Endodermal cell (in vitro differentiated cells): ENCODE data around the gene RSU1. TPM values are rescaled to one million over a fixed set of nuclear protein-coding genes. Genes with fewer than 3 reads are reported as not detected.

Experiments
- DNase-seq: peaks from one replicate; pipeline ENCODE4 v3.0.0-alpha.2; 2017
- H3K27ac ChIP-seq: 2 replicates; pipeline ENCODE4 v1.5.1; 2013; ENCODE audit warnings: mild to moderate bottlenecking, low read depth, low read length, moderate library complexity
- H3K27me3 ChIP-seq: 2 replicates; pipeline ENCODE4 v1.6.1; 2013; ENCODE audit warnings: mild to moderate bottlenecking, low read length, moderate library complexity; ENCODE audit not compliant: insufficient read depth, control insufficient read depth, poor library complexity, severe bottlenecking
- H3K36me3 ChIP-seq: 2 replicates; pipeline ENCODE4 v1.7.0; 2013; ENCODE audit warnings: mild to moderate bottlenecking, low read length, moderate library complexity; ENCODE audit not compliant: control insufficient read depth, insufficient read depth
- H3K4me1 ChIP-seq: one replicate; pipeline ENCODE4 v1.7.0; 2013; ENCODE audit warnings: low read length; ENCODE audit not compliant: control insufficient read depth, insufficient read depth
- H3K4me3 ChIP-seq: 2 replicates; pipeline ENCODE4 v1.5.1; 2013; ENCODE audit warnings: mild to moderate bottlenecking, low read length, moderate library complexity
- H3K9ac ChIP-seq: 2 replicates; pipeline ENCODE4 v1.6.1; 2013; ENCODE audit warnings: mild to moderate bottlenecking, low read length, moderate library complexity; ENCODE audit not compliant: poor library complexity, severe bottlenecking; ENCODE audit errors: extremely low read depth
- H3K9me3 ChIP-seq: 2 replicates; pipeline ENCODE4 v1.6.1; 2013; ENCODE audit warnings: mild to moderate bottlenecking, low read length, moderate library complexity; ENCODE audit not compliant: control insufficient read depth
- H3K27ac Mint-ChIP-seq: 2 replicates; pipeline ENCODE4 v1.8.0; 2020; ENCODE audit warnings: mixed read lengths
- H3K27me3 Mint-ChIP-seq: 2 replicates; pipeline ENCODE4 v1.8.0; 2021; ENCODE audit warnings: mild to moderate bottlenecking, mixed read lengths; ENCODE audit not compliant: insufficient read depth
- H3K36me3 Mint-ChIP-seq: 2 replicates; pipeline ENCODE4 v1.8.0; 2020; ENCODE audit warnings: low read depth, mixed read lengths
- H3K4me1 Mint-ChIP-seq: 2 replicates; pipeline ENCODE4 v1.8.0; 2020; ENCODE audit warnings: mixed read lengths
- H3K4me3 Mint-ChIP-seq: 2 replicates; pipeline ENCODE4 v1.8.0; 2020; ENCODE audit warnings: mild to moderate bottlenecking, moderate library complexity, mixed read lengths
- H3K9me3 Mint-ChIP-seq: 2 replicates; pipeline ENCODE4 v1.8.0; 2020; ENCODE audit warnings: mild to moderate bottlenecking, mixed read lengths
- CTCF ChIP-seq: fragments of 200-600 bp; sonication (generic); conservative IDR thresholded peaks from 2 replicates; pipeline ENCODE4 v1.5.0; 2021; ENCODE audit warnings: antibody characterized with exemption, mild to moderate bottlenecking
- WGBS, 2 experiments: methylation state at CpG; one replicate each; pipeline versions ENCODE4 v1.1.5 to v1.1.7; 2013; ENCODE audit warnings: missing lambda C conversion rate in 2 of 2, mixed read lengths in 1 of 2; ENCODE audit not compliant: insufficient coverage in 1 of 2, insufficient read length in 1 of 2; 5-methylcytosine and 5-hydroxymethylcytosine counted together
- total RNA-seq, 2 donors: library from RNA; stranded (reverse); fragmentation: NEBNext Ultra II Directional in 1 of 2; extraction: Animal tissue kit (Norgen Biotek cat#: 25700) in 1 of 2; gene quantifications; 2 replicates in 1 of 2; 3 replicates in 1 of 2; pipeline ENCODE4 v1.2.1, GENCODE V29; 2021

Gene RSU1
- total RNA-seq, 2 donors from 2014 or later: 39.5 to 46.4 TPM

GRCh38 chr10:16865766-16866165 is 48.5 kb upstream of the RSU1 start:
- no peak overlapping the region for H3K4me3 ChIP-seq
- WGBS, 2 experiments: 94 to 96% methylated on average over 3 to 7 of the region's 7 CpGs
- no peak overlapping the region for H3K4me3 Mint-ChIP-seq

GRCh38 chr10:16863766-16864165 is 46.5 kb upstream of the RSU1 start:
- no peak overlapping the region for H3K4me3 Mint-ChIP-seq
- Histone ChIP-seq H3K9ac (no peak overlapping the region), H3K4me3 (no peak overlapping the region), H3K27me3 (no peaks in the 10 kb centered on the region), H3K36me3 (no peaks in the 10 kb centered on the region), H3K9me3 (no peaks in the 10 kb centered on the region), H3K4me1 (peaks cover 7% of the 10 kb centered on the region), H3K27ac (no peak overlapping the region)
- no peak for DNase-seq
- H3K36me3 Mint-ChIP-seq: no peaks in the 10 kb centered on the region
- no peak overlapping the region for H3K27ac Mint-ChIP-seq
- H3K27me3 Mint-ChIP-seq: no peaks in the 10 kb centered on the region
- no peak for TF ChIP-seq CTCF
- H3K4me1 Mint-ChIP-seq: peaks cover 30% of the 10 kb centered on the region
- peaks cover 4% of the 10 kb centered on the region for H3K9me3 Mint-ChIP-seq
- WGBS, 2 experiments: 80 to 90% methylated on average over 1 to 2 of the region's 2 CpGs

More at GRCh38 chr10:16865766-16866165, 48.5 kb upstream of the RSU1 start:
- H3K9ac ChIP-seq: no peak overlapping the region
- H3K27ac ChIP-seq: no peak overlapping the region
- Mint-ChIP-seq H3K27me3 (no peaks in the 10 kb centered on the region), H3K9me3 (peaks cover 4% of the 10 kb centered on the region), H3K27ac (no peak overlapping the region), H3K36me3 (no peaks in the 10 kb centered on the region), H3K4me1 (peaks cover 28% of the 10 kb centered on the region)
- H3K4me1 ChIP-seq: peaks cover 7% of the 10 kb centered on the region
- H3K27me3 ChIP-seq: no peaks in the 10 kb centered on the region
- no peak for DNase-seq
- TF ChIP-seq CTCF: no peak
- no peaks in the 10 kb centered on the region for H3K9me3 ChIP-seq
- no peaks in the 10 kb centered on the region for H3K36me3 ChIP-seq

- Mint-ChIP-seq H3K27me3 (no peaks in the 10 kb centered on the region), H3K4me3 (no peak overlapping the region), H3K36me3 (no peaks in the 10 kb centered on the region), H3K9me3 (no peaks in the 10 kb centered on the region), H3K4me1 (peaks cover 8% of the 10 kb centered on the region), H3K27ac (no peak overlapping the region)
- H3K36me3 ChIP-seq: no peaks in the 10 kb centered on the region
- WGBS, 2 experiments: 97% methylated on average over 3 of the region's 4 CpGs; no CpG with 5 or more reads in 1 of the 2 experiments
- H3K4me1 ChIP-seq: no peaks in the 10 kb centered on the region
- no peaks in the 10 kb centered on the region for H3K27me3 ChIP-seq
- H3K27ac ChIP-seq: no peak overlapping the region
- no peak overlapping the region for H3K4me3 ChIP-seq
- no peak overlapping the region for H3K9ac ChIP-seq
- no peak for DNase-seq
- H3K9me3 ChIP-seq: no peaks in the 10 kb centered on the region
- no peak for TF ChIP-seq CTCF
Measured at GRCh38 chr10:16857419-16857818, 40.2 kb upstream of the RSU1 start.
